Kidney tubule cell (primary cell): Measurements from ENCODE around the gene PICK1.
"Not testable (repeated sequence)": the region's sequence is repeated elsewhere in the genome, so short reads cannot be mapped to it uniquely, and the experiment has no call there.

Source experiments
- DNase-seq: peaks from one replicate; pipeline ENCODE4 v3.0.0-alpha.2; 2018; ENCODE audit warnings: low spot score

The PICK1 gene

DNA sequence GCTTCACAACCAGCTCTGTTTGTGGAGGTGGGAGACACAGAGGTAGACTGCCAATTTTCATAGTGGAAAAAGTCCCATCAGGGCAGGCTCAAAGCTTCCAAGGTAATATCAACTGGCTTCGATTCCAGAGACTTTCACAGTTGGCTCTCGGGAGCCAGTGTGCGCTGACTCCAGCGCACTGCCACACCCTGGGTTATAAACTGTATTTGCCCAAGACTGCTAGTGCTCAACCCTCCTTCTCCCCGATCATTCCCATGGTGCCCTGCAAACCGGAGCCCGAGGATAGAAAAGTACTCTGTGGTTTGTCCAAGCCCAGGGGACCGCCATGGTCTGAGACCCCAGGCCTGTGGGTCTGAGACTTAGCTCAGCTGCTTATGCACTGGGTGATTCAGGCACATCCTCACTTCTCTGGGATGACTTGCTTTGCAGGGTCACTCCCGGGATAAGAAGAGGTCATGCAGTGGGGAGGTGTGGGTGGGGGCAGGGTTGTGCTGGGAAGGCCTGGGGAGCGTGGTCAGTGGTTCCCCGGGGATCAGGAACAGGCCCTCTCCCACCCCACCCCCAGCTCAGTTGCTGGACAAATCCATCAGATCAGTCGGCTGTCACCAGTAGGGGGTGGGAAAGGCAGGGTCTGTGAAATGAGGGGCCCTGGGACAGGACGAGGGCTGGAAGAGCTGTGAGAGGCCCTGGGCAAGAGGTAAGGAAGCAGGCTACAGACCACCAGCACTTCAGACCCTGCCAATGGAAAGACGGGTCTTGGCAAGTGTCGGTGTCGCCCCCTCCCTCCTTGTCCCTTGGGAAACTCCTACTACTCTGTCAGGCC is 26.7 kb upstream of the PICK1 start:
- no peak for DNase-seq

DNA sequence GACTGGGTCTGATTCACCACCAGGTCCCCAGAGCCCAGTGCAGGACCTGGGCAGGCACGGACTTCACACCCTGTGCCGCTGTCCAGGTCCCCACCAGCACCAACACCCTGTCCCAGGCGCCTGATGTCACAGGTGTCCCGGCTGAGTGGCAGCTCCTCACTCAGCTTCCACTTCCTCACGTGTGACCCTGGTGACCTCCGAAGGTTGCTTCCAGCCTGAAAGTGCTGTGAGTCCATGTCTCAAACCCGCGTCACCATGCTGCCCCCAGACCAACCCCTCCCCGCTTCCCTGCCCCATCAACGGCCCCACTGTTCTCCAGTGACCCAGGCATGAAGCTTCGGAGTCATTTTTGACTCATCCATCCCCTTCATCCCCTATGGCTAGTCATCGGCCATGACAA is 25.7 kb upstream of the PICK1 start:
- no peak for DNase-seq

DNA sequence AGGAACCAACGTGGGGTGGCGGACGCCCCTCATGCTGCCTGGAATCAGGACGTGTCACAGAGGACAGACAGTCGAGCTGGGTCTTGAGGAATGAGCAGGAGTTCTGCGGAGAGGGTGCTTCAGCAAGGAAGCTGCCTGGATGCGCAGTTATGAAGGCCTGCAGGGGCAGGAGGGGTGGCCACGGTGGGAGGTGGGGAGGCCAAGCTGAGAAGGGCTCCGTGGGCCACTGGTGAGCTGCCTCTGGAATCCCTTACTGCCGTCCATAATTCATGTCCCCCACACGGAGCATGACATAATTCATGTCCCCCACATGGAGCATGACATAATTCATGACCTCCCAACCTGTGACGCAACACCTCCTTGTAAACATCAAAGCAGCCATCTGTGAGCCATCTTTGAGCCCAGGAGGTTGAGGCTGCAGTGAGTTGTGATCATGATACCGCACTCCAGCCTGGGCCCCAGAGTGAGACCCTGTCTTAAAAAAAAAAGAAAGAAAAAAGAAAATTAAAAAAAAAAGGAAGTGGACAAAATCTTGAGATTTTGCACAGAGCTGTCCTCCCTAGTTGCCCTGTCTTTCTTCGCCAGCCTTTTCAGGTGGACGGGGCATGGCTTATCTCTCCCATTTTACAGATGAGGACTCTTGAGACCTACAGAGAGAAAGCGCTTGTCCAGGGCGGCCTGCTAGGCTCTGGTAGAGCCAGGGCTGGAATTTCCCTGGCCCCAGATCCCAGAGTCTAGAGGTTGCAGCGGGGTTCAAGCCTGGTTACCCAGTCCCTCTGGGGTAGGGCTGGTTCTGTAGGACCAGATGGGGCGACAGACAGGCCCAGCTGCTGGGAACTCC is 24.3 kb upstream of the PICK1 start:
- peak; percentile 50 for DNase-seq

DNA sequence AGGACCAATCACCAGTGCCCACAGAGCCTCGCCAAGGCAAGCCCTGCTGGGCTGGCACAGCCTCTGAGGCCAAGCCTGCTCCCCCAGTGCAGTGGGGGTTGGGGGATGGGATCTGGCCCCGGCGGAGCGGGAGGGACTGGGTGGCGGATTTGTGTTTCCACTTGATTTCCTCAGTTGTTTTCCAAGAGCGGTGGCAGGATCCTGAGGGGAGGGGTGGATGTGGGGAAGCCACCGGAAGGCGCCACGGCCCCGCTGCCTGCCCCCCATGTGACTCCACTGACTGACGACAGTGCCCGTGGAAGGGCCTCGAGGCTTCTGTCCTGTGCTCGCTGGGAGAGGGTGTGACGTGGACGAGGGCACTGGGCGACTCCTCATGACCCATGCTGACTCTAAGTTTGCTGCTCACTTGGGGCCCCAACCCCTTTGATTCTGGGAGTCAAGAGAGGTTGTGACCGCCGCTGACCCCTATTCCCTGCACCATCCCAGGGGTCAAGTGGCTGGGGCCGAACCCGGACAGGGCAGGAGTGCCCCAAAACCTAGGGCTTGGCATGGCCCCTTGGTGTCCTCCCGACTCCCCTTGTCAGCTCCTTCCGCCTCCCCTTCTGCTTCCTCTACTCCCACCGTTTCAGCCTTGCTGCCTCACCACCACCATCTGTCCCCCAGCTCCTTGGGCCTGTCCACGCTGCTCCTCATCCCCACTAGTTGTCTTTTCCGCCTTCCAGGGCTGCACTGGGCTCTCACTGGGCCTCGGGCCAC is 23.5 kb upstream of the PICK1 start:
- no peak for DNase-seq

DNA sequence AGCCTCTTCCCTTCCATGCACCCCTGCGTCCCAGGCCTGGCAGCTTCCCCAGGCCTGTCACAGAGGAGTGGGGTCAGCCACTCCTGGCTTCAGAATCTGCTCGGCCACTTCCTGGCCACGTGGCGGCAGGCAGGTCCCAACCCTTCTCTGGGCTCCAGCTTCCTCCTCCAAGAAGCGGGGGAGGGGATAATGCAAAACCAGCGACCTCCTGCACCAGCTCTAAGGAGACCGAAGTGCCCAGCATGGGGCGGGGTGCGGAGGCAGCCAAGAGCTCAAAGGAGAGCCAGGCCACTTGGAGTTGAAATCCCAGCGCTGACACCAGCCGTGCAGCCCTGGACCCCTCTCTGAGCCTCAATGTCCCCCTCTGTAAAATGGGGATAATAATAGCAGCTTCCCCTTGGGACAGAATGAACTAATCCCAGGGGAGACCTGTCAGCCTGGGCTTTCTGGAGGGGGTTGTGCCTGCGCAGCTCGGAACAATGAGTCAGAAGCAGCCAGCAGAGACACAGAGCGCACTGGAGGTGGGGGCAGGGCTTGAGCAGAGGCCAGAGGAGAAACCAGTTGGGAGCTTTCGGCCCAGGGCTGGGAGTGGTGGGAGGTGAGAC is 22.8 kb upstream of the PICK1 start:
- DNase-seq = peak; percentile 76

DNA sequence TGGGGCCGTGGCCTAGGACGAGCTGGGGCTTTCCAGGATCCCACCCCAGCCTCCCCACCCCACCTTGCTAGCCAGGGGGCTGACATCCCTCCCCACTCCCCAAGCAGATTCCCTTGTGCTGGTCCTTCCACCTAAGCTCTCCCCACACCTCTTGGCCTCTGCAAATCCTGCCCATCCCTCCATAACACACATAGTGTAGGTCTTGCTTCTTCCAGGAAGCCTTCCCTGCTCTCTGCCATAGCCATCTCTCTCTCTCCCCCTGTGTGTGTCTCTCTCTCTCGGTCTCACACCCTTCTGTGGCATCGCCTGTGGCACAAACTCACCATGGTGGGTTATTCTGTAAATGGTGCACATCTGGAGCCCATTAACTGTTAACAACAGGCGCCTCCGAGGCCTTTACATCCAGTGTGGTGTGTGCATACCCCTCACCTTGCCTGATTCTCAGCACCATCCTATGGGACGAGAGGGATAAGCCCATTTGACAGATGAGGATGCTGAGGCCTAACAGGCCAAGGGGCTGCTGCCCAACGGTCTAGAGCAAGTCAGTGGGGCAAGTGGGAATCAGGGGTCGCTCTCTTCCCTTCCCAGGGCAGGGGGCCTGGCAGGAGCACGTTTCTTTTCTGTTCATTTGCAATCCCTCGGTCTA is 22.2 kb upstream of the PICK1 start:
- no peak for DNase-seq

DNA sequence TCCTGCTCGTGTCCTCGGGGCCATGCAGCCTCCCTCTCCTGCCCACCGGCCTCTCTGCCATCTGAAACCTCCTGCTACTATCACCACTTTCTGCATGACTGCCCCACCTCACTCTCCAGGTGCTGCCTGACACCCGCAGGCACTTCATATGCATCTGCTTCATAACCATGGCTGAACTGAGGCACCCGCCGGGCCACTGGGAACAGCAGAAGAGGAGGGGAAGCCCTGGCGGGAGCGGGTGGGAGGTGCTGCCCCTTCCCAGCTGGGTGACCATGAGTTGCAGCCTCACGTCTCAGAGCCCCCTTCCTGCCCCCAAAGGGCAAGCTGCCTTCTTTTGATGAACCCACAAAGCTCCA is 21.7 kb upstream of the PICK1 start:
- DNase-seq = no peak

DNA sequence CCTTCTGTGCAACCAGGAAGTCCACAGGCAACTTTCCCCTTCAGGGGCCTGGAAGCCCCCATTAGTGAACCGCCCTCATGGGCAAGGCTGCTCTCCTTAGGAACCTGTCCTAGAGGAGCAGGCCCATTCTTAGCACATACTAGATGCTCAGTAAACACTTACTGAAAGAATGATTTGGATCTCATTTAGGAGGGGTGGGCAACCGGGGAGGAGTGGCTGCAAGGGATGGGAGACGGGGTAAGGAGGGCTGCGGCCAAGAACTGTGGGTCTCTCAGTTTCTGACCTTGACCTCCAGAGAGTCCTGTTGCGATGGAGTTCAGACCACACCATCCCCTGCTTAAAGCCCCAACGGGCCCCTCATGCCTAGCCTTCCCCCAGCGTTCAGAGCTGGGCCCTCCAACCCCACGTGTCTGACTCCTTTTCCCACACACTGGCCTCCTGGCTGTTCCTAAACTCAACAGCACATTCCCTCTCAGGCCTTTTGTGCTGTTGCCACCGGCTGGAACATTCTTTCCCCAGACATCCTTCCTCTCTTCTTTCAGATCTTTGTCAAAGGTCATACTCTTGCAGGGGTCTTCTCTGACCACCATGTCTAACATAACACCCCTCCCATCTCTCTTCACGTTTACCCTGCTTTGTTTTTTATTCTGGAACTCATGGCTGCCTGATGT is 20.7 kb upstream of the PICK1 start:
- DNase-seq = no peak

DNA sequence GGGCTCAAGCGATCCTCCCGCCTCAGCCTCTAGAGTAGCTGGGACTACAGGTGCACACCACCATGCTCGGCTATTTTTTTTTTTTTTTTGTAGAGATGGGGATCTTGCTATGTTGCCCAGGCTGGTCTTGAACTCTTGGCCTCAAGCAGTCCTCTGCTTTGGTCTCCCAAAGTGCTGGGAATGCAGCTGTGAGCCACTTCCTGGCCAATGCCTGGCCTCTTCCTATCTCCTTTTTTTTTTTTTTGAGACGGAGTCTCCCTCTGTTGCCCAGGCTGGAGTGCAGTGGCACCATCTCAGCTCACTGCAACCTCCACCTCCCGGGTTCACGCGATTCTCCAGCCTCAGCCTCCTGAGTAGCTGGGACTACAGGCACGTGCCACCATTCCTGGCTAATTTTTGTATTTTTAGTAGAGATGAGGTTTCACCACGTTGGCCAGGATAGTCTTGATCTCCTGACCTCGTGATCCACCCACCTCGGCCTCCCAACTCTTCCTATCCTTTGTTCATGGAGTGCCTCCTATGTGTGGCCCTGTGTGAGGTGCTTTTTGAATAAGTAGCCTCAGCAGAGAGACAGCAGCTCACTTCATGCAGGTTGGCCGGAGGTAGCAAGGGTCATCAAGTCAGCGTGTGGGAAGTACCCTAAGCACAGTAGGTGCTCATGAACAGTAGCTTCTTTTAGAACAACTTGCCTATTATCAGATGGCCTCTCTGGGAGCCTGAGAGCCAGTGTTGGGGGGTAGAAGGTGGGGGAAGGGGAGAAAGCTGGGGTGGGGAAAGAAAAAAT is 19.6 kb upstream of the PICK1 start:
- DNase-seq = not testable (repeated sequence)

DNA sequence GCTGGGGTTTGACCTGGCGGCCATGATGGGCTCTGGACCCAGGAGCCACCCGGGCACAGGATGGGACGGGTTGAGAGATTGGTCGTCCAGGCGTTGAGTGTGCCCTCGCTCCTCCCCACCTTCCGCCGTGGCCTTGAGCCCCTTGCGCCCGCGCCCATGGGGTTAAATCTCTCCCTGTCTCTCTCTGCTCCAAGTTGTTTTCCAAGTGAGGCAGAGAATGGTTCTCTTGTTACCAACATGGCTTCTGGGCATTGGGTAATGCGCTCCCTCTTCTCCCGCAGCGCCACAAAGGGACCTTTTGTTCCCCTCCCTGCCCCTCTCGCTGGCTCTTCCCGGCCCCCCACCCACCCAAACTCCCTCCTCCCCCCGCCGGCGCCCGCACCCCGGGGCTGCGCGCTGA is 18.8 kb upstream of the PICK1 start:
- no peak for DNase-seq

DNA sequence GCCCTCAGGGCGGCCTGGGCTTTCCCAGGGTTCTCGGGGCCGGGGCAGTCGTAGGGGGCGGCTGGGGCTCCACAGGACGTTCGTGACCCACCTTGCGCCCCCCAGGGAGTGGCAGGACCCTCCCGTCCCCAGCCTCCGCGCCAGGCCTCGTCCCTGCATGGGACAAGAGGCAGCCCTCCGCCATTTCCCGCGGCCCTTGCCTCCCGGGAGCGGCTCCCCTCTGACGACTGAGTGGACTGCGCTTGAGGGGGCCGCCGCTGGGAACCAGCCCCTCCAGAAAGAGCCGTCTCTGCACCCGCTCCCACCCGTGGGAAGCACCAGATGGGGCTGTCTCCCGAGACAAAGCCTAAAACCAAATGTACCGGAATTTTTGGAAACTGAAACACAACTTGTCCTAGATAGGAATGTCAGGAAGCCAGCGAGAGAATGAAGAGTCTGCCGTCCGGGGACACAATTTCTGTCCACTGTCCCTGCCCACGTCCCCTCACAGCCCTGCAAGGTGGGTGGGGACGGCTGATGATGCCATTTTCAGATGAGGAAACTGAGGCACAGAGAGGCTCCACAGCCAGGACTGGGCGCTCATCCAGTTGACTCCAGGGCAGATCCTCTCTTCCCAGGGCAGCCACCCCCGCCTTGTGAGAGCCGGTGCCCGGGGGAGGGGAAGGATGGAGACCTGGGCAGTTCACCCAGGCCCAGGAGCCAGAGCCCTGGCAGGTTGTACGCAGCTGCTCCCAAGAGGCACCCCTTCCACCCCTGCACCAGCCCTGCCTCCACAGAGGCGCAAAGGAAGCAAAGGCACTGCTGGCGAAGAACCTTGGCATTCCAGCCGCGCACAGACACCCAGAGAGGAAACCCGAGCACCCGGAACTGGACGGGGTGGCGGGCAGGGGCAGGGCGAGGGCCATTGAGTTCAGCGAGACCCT is 18.1 kb upstream of the PICK1 start:
- no peak for DNase-seq

DNA sequence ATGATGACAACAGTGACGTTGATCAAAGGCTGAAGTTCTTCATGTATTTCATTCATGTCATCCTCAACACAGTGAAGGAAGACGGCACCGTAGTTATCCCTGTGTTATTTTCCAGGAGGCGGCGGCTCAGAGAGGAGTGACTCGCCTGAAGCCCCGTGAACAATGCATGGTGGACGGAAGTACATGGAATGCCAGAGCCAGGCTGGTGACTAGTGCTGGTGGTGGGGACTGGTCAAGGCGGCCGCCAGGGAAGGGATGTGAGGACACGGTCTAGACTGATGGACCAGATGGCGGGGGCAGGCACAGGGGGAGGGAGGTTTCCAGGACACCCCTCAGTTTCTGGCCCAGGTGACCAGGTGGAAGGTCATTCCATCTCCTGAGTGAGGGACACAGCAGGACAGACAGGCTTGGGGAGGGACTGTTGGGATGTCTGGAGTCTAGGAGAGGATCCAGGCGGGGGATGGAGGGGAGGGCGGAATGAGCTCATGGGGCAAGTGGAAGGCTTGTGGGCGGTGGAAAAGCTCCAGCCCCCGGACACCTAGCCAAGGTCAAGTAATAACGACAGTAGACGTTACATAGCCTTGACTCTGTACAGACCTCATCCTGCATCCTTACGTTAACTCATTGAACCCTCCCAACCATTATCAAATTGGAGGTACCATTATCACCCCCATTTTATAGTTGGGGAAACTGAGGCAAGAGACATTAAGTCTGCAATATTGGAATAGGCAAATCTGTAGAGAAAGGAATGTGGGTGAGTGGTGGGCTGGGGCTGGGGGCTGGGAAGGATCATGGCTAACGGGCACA is 16.0 kb upstream of the PICK1 start:
- peak; percentile 25 for DNase-seq

DNA sequence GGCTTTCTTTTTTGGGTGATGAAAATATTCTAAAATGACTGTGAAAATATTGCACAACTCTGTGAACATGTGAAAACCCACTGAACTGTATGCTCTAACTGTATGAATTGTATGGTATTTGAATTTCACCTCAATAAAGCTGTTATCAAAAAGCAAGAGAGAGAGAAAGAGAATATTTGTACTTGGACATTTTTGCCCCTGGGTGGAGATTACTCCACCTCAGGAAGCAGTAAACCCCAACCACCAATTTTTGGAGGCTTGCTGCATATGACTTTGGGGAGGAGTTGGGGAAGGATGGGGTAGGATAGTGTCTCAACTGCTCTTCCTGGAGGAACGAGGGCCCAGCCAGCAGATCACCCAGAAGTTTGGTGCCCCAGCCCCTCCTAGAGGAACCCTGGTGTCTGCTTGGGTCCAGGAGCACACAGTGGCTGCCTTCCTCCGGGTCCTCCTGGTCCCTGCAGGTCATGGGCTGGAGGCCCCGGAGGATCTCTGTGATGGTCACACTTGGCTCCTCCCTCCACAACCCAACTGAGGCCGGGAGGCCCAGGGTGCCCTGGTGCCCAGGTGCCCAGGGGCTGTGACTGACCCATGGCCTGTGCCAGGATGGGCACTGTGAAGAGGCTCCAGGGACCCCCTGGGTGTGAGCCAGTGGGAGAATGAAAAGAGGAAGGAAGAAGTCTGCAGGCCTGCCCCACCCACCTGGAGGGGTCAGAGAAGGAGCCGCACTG is 15.3 kb upstream of the PICK1 start:
- no peak for DNase-seq

DNA sequence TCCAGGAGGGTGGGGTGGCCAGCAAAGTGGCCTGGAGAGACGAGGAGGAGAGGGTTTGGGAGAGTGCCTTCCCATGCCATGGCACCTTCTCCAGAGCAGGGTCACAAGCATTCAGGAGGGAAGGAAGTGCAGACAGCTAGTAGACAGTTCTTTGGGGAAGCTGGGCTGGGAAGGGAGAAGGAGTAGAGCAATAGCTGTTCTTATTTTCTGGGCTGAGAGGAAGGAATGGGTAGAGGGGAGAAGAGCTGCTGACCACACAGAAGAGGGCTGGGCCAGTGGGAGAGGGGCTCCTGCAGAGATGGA is 14.8 kb upstream of the PICK1 start:
- DNase-seq = no peak

DNA sequence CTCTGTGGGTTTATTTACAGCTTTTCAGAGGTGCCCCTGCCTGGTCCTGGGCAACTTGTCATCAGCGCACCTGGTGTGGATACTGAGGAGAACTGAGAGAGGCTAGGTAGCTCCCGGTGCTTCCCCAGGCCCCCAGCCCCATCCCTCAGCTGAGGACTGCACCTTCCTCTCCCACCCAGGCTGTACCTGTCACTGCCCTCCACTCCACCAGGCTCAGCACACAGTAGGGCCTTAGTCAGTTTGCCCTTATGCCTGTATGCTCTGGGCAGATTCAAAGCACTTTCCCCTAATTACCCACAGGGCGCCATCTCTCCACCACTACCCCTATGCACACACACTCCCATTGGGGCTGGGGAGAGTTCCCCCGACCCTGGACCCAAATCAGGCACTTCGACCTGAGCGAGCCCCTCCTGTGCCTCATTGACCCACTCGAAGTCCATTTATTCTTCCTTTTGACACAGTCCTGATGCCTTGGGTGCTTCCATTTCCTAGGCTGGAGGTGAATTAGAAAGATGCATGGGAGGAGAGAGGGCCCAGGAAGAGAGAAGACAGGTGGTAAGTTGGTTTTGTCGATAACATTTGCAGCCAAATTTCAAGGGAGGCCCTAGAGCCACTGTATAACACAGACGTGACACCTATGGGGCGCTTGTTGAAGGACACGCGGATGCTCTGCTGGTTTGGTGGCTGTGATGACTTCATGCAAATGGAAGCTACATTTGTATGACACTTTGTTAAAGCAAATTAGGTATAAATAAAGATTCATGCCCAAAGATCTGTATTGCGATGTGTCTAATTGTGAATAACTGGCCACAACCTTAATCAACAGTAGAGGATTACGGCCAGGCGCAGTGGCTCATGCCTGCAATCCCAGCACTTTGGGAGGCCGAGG is 13.8 kb upstream of the PICK1 start:
- DNase-seq = no peak

DNA sequence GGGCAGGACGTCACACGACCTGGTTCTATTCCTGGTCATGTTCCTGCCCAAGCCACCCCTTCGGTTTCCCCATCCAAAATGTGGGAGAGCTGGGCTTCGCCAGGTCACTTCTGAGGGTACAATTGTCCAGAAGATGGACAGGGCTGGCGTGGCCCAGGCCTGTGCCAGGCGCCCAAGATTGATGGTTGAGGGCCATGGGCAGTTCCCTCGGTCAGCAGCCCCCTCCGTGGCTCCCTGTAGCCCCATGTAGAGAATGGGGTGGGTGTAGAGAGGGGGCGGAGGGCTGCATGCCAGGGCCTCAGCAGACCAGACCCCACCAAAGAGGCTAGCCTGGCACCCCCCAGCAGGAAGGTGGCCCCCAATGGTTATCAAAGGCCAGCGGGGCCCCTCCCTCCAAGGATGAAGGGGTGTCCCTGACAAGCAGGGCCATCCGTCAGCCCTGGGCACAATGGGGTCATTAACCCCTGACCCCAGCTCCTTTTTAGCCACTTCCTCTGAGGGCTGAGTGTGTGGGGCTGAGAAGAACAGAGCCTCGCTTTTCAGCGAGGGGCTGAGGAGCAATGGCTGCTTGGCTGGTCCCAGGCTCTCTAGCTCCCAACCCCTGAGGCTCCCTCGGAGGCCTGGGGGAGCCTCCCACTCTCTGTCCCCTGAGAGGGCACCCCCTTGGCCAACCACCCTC is 11.0 kb upstream of the PICK1 start:
- DNase-seq = no peak
